DMS153 treated with DMSO at 0.1 percent for 48 hours (cell line): ENCODE measurements around the gene IGFBP2.
A peak's percentile ranks its signal among the peaks of the same experiment; 100 is the strongest.

Experiments
- DNase-seq: peaks from one replicate; lab custom pipeline; 2025; ENCODE audit not compliant: unreplicated experiment; lab: John Stamatoyannopoulos, UW

Gene IGFBP2

DNA sequence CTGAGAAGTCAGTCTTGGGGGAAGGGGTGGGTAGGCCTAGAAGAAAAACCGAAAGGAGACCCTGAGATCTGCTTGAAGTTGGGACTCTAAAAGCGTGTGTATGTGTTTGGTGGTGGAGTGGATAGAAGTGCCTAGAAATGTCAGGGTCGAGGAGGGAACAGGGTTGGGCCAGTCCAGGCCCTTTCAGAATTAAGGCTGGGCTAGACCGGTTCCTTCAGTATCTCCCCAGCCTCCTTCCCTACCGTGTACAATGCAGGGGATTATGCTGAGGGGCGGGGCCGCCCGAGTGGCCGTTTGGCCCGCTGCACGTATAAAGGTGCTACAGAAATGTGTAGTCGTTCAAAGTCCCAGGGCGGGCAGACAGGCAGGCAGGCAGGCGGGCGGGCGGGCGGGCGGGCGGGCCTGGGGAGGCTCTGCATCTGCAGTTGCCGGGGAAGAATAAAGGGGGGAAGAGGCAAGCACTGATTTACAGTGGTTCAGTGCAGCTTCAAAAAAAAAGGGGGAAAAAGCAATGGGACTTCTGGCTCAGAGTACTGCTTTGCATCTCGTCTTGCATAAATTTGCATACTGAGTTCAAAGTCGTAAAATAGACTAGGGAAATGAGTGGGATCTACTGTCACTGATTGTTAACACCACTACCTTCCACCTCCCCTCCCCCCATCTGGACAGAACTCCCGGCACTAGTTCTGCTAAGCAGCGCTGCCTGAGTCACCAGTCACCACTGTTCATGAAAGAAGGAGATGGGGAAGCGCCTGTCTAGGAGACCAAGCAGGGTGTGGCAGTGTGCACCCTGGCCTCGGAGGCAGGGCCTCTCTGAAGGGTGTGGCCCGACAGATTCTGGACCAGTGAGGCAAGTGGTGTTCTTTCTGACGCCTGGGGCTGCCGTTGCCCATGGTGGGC is 3.6 kb downstream of the IGFBP2 start:
- peak; percentile 28 for DNase-seq

DNA sequence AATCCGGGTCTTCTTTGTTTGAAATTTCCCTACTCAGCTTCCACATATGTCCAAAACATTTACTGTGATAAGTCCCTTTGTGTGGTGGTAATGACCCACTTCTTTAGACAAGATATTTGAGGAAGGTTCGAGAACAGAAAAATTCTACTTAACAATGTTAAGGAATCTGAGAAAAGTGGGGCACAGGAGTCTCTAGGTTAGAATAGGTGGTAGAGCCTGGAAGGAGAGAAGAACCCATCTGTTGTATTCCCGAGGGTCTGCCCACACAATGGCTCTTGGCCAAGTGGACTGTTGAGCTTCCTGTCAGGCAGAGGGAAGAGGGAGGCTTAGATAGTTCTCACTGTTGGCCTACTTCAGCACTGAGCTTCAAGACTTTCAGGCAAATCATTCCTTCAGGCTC is 4.3 kb downstream of the IGFBP2 start:
- DNase-seq = no peak

DNA sequence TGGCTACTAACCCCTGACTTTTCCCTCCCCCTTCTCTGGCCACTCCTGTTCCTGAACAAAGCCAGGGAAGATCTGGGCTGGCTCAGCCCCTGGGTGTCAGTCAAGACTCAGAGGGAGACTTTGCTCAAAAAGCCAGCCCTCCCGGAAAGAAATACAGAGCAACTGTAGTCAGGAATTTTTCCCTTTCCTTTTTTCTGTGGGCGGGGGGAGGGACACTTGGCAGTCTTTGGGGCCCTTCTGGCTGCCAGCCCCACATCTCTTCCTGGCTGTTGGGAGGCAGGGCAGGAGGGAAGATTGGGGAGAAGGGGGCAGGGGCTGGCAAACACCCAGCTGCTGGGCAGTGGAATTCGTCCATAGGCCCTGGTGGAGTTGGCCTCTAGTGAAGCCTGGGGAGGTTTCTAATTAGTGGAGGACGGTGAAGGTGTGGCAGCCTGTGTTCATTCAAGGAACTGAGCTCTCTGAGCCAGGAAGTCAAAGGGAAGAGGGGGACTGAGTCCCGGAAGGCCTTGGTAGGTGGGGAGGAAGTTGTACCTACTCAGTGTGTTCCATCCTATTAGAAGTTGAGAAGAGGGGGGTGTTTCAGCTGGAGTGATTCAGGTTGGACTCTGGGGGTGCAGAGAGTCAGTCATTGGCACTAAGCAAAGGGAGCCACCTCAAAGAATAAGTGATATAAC is 10.9 kb downstream of the IGFBP2 start:
- no peak for DNase-seq

DNA sequence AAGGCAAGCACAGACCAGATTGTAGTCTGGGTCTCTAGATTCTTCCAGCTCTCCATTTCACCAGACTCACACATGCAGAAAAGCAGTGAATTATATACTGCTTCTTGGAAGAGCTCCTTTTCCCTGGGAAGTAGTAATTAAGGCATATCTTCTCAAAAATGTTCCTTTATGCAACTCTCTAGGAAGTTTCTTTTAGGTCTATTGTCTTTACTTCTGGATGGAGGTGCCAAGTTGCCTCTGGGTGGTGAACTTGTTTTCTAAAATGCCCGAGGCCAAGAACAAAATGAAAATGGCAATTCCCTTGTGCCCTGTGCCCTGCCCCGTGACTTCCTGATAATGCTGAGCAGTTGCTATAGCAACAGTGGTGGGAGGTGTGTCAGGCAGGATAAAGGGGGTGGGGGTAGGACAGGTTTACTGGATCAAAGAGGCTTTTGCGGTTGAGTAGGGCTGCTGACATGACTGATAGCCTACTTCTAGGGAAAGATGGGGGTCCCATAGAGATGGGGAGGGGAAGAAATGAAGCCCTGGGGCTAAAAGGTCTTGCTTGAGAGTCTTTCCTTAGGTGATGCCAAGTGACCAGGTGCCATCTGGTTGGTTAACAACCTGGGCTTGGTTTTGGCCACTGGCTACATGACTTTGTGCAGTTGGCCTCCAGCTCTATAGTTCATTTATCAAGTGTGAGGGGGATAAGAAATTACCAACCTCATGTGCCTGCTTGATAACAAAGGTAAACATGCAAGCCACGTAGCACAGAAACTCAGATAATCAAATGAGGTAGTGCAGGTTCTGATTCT is 11.8 kb downstream of the IGFBP2 start:
- DNase-seq = no peak

DNA sequence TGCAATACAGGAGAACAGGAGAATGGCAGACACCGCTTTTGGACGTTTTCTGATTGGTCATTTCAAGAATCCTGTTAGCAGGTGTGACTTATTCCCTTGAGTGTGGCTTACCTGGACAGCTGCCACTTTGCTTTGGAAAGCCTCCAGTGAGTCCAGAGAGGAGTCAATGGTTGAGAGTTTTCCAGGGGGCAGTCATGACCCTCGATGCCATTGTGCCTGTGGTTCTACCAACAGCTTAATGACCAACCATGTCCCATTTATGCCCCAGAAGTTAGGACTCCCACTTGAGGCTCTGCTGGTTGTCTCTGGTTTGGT is 12.4 kb downstream of the IGFBP2 start:
- DNase-seq = no peak

DNA sequence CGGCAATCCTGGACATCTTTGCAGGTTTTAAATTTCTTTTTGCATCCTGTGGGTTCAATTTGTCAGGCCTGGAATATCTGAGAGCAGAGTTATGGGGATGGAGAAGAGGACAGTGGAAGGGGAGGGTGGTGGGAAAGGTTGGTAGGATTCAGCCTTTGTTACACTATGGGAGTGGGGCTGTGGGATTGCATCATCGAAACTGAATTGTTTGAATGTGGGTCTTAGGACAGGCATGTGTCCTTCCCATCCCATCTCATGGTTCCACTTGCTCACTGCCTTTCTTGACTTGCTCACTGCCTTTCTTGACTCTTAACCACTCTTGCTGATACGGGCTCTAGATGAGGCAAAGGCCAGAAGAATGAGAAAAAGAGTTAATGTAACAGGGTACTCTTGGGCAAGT is 12.9 kb downstream of the IGFBP2 start:
- DNase-seq = no peak

DNA sequence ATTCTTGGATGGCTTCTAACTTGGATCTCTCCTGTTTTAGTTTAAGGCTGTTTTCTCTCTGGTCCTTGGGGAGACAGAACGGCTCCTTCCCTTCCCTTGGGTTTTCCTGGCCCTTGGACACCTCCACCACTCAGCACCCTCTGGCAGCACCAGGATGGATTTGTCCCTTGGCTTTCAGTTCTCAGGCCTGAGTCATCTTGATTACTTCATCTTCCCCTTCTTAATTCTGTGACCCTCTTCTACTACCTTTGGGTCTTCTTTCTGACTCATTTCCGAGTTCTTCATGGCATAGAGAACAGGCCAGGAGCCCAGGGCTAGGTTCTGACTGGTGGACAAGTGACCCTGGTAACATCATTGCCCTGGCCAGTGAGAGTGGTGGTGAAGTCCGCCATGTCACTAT is 14.9 kb downstream of the IGFBP2 start:
- DNase-seq = no peak

DNA sequence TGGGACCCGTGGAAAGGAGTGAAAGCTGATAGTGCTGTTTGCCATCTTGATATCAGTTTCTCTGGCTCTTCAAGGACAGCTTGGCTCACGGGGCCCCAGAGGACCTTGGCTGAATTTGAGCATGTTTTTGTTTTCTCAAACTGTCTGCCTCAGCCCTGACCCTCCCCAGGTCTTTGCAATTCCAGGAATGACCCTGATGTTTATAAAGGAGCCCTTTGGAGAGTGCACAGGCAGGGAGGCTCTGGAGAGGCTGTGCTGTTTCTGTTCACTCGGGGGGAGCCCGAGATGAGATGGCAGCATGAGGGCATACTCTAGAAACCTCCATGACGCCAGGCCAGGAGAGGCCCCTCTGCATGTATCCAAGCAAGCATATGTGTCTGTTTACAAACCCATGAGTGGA is 16.4 kb downstream of the IGFBP2 start:
- DNase-seq = no peak

DNA sequence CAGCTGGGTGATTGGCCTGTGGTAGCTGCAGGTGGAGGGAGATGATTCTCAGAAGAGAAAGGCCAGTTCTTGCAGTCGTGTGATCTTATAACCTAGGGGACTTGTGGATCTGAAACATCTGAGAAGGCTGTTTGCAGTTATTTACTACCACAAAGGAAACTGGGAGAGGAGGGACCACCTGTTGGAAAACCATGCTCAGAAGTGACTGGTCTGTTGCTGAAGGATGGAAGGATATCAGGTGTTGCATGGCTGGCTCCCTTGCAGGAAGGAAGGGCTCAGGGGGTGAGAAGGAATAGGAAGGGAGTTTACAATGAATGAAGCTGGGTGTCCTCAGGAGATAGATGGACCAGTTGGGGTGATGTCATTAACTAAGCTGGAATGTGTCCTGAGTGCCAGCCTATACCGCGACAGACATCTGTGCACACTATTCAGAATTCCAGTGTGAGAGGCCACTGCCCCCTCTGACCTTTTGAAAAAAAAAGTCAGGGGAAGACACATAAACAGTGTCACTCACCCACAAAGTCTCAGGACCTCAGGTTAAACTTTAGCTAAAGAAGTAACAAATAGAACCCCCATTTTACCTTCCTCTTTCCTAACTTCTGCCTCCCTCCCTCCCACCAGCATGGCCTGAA is 17.5 kb downstream of the IGFBP2 start:
- no peak for DNase-seq

DNA sequence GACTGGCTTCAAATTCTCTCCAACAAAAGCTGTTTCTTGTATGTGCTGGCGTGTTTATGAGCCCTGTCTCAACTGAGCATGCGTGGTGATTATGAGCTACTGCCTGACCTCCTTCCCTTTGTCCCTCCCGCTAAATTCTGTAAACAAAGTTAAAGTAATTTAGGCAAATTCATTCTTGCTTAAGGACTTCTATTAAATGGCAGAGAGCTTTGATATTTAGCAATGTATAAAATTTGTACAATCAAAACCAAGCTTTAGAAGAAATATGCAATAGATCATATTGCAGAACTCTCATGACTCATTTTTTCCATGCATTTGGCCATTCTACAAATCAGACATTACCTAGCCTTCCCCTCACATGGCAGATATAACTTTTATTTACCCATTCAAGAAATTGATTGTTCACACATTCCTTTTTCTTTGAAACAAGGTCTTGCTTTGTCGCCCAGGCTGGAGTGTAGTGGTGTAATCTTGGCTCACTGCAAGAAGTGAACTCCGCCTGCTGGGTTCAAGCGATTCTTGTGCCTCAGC is 18.2 kb downstream of the IGFBP2 start:
- DNase-seq = no peak

DNA sequence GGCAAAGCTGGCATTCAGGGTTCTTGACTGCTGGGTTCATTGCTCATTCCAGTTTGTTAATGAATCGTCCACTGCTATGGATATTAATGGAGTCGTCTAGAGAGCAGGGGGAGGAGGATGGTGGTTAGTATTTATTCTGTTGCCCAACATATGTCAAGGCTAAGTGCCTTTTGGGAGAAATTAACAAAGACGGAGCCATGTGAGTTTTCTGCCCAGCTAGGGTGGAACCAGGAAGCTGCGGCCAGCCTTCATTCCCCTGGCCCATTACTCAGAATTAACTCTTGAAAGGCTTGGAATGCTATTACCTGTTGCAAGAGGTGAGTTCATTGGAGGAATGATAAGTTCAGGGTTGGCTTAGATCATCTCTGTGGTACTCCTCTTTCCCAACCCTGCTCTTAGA is 19.3 kb downstream of the IGFBP2 start:
- DNase-seq = no peak

DNA sequence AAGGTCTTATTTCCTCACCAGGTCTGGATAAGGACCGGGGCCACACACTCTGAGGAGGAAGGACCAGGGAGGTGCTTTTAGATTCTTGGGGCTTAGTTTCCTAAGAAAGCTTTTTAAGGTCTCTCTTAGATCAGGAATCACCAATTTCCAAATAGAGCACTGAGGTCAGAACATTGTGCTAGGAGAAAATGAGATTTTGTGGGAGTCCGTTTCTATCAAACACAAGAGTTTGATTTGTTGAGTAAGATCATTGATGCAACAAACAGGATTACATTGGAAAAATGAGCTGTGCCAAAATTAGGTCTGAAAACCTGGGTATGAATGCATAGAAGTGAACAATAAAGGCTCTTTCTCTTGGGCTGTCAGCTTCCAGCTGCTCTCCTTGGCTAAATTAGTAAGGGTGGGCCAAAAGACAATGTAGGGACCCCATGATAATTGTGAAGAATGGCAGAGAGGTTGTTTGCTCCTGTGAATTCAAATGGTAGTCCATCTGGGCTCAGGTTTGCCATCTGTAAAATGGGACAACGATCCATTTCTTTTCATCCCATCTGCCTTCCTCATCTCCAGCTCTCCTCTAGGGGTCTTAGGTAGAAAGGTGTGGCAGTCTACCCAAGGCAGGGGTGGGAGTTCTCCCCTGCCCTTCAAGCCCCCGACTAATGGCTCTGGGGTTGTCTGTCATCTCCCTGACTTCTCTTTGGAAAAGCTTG is 20.0 kb downstream of the IGFBP2 start:
- no peak for DNase-seq

DNA sequence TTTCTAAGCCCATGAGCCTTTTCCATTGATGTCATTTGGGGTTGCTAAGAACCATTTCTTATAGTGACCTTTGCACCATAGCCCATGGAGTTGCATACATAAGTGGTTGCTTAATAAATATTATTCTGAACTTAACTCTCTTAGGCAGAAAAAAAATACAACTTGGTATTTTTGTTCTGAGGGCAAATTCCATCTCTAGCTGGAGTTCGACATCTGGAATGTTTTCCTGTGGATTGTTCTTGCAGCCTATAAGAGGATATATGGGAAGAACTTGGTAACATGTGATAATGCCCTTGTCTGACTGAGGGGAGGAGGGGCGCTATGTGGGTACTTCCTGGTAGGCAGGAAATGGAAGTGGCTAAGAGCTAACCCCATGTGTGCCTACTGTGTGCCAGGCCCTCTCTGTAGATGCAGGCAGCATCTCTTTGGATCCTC is 20.7 kb downstream of the IGFBP2 start:
- DNase-seq = no peak

DNA sequence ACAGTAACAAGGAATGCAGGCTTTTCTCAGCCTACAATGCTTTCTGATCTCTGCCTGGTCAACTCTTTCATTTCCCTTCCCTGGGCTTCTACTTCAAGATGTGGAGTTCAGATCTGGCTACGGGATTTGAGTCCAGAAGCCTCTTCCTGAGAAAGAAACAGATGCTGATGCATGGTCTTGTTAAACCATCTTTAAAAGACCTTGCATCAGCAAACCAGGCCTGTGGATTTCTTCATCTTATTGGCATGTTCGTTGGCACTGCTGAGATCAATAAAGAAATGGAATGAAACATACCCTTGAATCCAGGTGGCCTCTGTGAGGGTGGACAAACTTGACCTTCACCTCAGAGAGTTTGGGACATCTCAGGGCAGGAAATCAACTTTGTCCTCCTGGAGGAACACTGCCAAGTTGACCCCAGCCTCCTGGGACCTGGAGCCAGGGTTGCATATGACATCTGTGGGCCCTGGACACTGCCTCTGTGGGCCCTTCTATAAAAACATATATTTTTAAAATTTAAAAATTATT is 21.4 kb downstream of the IGFBP2 start:
- DNase-seq = no peak

DNA sequence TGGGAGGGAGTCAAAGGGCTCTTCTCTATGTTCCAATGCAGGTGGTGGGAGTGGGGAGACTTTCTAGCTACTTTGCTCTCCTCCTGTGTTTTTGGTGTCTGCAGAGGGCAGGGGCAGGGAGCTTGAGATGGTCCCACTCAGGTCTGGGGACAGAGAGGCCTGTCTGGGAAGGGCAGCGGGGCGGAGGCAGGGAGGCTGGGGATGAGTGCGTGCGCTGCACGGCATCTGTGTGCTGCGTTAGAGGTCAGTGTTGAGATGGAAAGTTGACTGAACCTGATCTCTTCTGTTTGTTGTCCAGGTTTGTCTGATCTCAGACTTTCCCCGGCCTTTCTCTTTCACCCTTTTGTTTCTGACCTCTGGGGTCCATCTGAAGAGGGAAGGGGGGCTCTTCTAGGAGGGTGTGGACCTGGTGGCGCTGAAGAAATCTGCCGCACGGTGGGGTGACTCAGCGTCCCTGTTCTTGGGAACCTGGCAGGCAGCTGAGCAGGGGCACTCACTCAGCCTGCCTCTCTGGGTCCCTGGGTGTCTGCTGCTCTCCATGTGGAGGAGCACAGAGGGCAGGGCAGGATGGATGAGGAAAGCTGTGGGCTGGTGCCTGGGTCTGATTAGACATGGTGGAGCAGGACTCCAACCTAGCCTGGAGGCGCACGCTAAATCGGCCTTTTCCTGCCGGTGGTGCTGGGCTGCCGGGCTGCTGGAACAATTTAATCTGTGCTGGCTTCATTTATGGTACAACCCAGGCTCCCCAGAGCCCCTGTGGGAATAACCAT is 24.1 kb downstream of the IGFBP2 start:
- DNase-seq = no peak

DNA sequence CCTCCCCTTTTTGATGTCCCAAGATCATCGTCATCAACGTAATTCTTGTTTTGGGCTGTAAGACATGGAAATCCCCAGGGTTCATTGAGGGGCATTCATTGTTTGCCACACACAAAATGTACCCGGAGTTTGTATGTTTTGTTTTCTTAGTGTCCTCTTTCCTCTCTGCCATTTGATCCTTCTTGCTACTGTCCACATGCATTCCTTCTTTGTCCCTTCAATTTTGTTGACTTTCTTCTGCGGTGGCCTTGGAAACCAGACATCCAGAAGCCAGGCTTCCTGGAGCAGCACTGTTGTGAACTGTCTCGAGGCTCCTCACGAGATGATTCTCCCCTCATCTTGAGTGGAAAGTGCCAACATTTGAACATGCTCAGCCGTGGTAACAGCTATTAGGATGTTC is 24.8 kb downstream of the IGFBP2 start:
- no peak for DNase-seq

DNA sequence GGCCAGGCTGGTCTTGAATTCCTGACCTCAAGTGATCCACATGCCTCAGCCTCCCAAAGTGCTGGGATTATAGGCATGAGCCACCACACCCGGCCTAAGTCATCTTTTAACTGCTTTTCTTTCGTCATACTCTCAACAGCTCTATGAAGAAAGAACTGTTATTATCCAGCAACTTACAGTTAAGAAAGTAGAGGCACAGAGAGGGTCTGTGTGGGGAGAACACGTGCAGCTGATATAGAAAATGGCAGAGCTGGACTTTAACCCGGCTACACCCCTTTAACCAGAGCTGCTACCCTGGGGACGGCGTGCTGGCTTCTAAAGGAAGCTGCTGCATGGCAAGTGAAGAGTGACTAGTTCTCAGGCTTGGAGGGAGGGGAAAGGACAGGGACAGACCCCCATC is 25.5 kb downstream of the IGFBP2 start:
- DNase-seq = no peak

DNA sequence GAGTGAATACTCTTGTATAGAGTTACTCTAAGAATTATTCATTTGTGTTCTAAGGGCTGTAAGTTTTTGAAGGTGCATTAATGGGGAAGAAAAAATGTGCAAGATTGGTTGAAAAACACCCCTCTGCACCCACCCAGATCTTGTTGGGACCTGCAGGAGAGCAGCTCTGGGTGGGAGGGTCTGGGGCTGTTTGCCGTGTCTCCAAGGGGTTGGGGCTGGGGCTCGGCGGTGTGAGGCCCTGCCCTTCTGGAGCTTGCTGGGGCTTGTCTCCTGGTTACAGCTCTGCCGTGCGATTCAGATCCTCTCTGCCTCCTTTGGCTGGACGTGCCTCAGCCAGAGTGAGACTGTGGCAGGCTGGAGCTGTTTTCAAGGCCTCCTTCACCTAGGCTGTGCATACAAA is 26.1 kb downstream of the IGFBP2 start:
- no peak for DNase-seq

DNA sequence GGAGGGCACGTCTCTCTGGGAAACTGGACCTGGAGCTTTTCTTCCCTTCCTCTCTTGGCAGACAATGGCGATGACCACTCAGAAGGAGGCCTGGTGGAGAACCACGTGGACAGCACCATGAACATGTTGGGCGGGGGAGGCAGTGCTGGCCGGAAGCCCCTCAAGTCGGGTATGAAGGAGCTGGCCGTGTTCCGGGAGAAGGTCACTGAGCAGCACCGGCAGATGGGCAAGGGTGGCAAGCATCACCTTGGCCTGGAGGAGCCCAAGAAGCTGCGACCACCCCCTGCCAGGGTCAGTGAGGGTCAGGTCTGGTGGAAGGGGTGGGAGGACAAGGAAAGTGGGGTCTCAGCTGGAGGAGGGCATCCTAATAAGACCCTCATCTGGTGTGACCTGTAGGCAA is 27.3 kb downstream of the IGFBP2 start:
- DNase-seq = no peak

DNA sequence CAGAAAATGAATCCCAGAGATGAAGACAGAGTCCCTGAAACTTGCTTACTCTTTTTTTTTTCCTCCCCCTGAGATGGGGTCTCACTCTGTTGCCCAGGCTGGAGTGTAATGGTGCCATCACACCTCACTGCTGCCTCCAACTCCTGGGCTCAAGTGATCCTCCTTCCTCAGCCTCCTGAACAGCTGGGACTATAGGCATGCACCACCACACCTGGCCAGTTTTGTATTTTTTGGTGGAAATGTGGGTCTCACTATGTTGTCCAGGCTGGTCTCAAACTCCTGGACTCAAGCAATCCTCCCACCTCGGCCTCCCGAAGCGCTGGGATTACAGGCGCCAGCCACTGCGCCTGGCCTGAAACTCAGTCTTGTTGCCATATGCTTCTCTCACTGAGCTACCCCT is 27.8 kb downstream of the IGFBP2 start:
- DNase-seq = no peak
